ENCODE data around the gene DCLK2. TPM values are rescaled to one million over a fixed set of nuclear protein-coding genes. Genes with fewer than 3 reads are reported as not detected.

DCLK2 gene
- total and polyA plus RNA-seq, 2 of the 8 experiments (the other 6 are each of a cell fraction or from before 2014, with no cell fraction given) = 0.32 to 0.37 TPM

GRCh38 chr4:150133605-150134004, 55.4 kb downstream of the DCLK2 start (continued):
- TF ChIP-seq CHD7 (IDR thresholded peaks at IDR 0.05; ENCODE audit: insufficient replicate concordance, low read length) (no peak), CREB1 (IDR thresholded peaks at IDR 0.05) (no peak), GTF2F1 (IDR thresholded peaks at IDR 0.05; ENCODE audit: borderline replicate concordance, low read depth, low read length) (no peak), RFX5 (IDR thresholded peaks at IDR 0.05; ENCODE audit: borderline replicate concordance, low read depth, low read length) (no peak), CEBPB (IDR thresholded peaks at IDR 0.05; ENCODE audit: low read depth, low read length) (no peak), USF2 (IDR thresholded peaks at IDR 0.05; ENCODE audit: low read length) (no peak), ASH2L (IDR thresholded peaks at IDR 0.05; ENCODE audit: low read length) (no peak), SP2 (IDR thresholded peaks at IDR 0.05; ENCODE audit: low read length) (no peak), KDM1A (IDR thresholded peaks at IDR 0.05; ENCODE audit: borderline replicate concordance, low read length) (no peak), FOSL1 (IDR thresholded peaks at IDR 0.05; ENCODE audit: insufficient read depth, low read depth, low read length) (no peak)
